CD14-positive monocyte (primary cell): ENCODE results near the gene KCNJ4. TPM values are rescaled to one million over a fixed set of nuclear protein-coding genes. Genes with fewer than 3 reads are reported as not detected.

Experiments
- DNase-seq, 3 donors: peaks; one replicate each; pipeline ENCODE4 v3.0.0-alpha.2; 2011 to 2022
- H2AFZ ChIP-seq: 2 replicates; pipeline ENCODE4 v1.6.0; 2012; ENCODE audit warnings: mild to moderate bottlenecking, low read depth, low read length, inconsistent platforms; ENCODE audit not compliant: insufficient read depth, poor library complexity, severe bottlenecking
- H3K27ac ChIP-seq, 2 donors: 1 replicate in 1 of 2; 2 replicates in 1 of 2; pipeline ENCODE4 v1.5.1; 2012 to 2013; ENCODE audit warnings: low read length in 2 of 2, control low read depth in 1 of 2, inconsistent platforms in 1 of 2, low read depth in 1 of 2, mild to moderate bottlenecking in 1 of 2
- H3K27me3 ChIP-seq, 2 donors: one replicate each; pipeline versions ENCODE4 v1.6.0 to v1.6.1; 2011 to 2013; ENCODE audit warnings: low read length in 2 of 2; ENCODE audit not compliant: control insufficient read depth in 2 of 2, insufficient read depth in 2 of 2
- H3K36me3 ChIP-seq, 2 donors: replicated peaks in 1 of 2; 1 replicate in 1 of 2; 2 replicates in 1 of 2; pipeline versions ENCODE4 v1.5.1 to v1.6.1; 2012 to 2013; ENCODE audit warnings: low read length in 2 of 2, control low read depth in 1 of 2, inconsistent platforms in 1 of 2, mild to moderate bottlenecking in 1 of 2; ENCODE audit not compliant: insufficient read depth in 2 of 2, control insufficient read depth in 1 of 2
- H3K4me1 ChIP-seq, 2 donors: 1 replicate in 1 of 2; 2 replicates in 1 of 2; pipeline versions ENCODE4 v1.5.1 to v1.6.1; 2012 to 2013; ENCODE audit warnings: low read length in 2 of 2, control low read depth in 1 of 2, inconsistent platforms in 1 of 2, mild to moderate bottlenecking in 1 of 2, moderate library complexity in 1 of 2; ENCODE audit not compliant: insufficient read depth in 2 of 2, control insufficient read depth in 1 of 2
- H3K4me2 ChIP-seq: replicated peaks from 2 replicates; pipeline ENCODE3; 2012; ENCODE audit warnings: low read length, moderate library complexity, mild to moderate bottlenecking; ENCODE audit not compliant: poor library complexity, severe bottlenecking; ENCODE audit errors: extremely low read depth
- H3K4me3 ChIP-seq, 3 experiments: fragments of 200-600 bp in 1 of 3; sonication (generic) in 1 of 3; replicated peaks in 1 of 3; 1 replicate in 2 of 3; 2 replicates in 1 of 3; pipeline ENCODE4 v1.5.1; 2011 to 2013; ENCODE audit warnings: low read length in 3 of 3, mild to moderate bottlenecking in 3 of 3, control low read depth in 2 of 3, low read depth in 2 of 3, inconsistent platforms in 1 of 3, moderate library complexity in 1 of 3
- H3K79me2 ChIP-seq: 2 replicates; pipeline ENCODE4 v1.6.0; 2012; ENCODE audit warnings: mild to moderate bottlenecking, control low read depth, inconsistent platforms, low read length, moderate library complexity; ENCODE audit not compliant: insufficient read depth
- H3K9ac ChIP-seq: 2 replicates; pipeline ENCODE4 v1.6.0; 2017; ENCODE audit warnings: low read length, mild to moderate bottlenecking; ENCODE audit not compliant: insufficient read depth, poor library complexity, severe bottlenecking
- H3K9me3 ChIP-seq, 2 donors: replicated peaks in 1 of 2; 1 replicate in 1 of 2; 2 replicates in 1 of 2; pipeline versions ENCODE4 v1.5.1 to v1.6.1; 2012 to 2013; ENCODE audit warnings: low read length in 2 of 2, control low read depth in 1 of 2; ENCODE audit not compliant: control insufficient read depth in 1 of 2, insufficient read depth in 1 of 2
- H4K20me1 ChIP-seq: 2 replicates; pipeline ENCODE4 v1.6.0; 2012; ENCODE audit warnings: mild to moderate bottlenecking, low read length, control low read depth, moderate library complexity; ENCODE audit not compliant: insufficient read depth
- H3K27ac Mint-ChIP-seq, 7 donors: one replicate each; pipeline ENCODE4 v1.8.0; 2020; ENCODE audit warnings: mild to moderate bottlenecking in 7 of 7, mixed read lengths in 7 of 7, moderate library complexity in 6 of 7, inconsistent platforms in 2 of 7
- H3K27me3 Mint-ChIP-seq, 3 donors: one replicate each; pipeline ENCODE4 v1.8.0; 2021 to 2022; ENCODE audit warnings: low read depth in 3 of 3, mild to moderate bottlenecking in 3 of 3, mixed read lengths in 3 of 3, moderate library complexity in 3 of 3, inconsistent platforms in 1 of 3
- H3K36me3 Mint-ChIP-seq, 2 donors: one replicate each; pipeline ENCODE4 v1.8.0; 2020; ENCODE audit warnings: mixed read lengths in 2 of 2, inconsistent platforms in 1 of 2, mild to moderate bottlenecking in 1 of 2
- H3K4me1 Mint-ChIP-seq: one replicate; pipeline ENCODE4 v1.8.0; 2020; ENCODE audit warnings: mild to moderate bottlenecking, mixed read lengths
- H3K4me3 Mint-ChIP-seq, 2 donors: one replicate each; pipeline ENCODE4 v1.8.0; 2020; ENCODE audit warnings: mild to moderate bottlenecking in 2 of 2, mixed read lengths in 2 of 2, moderate library complexity in 1 of 2
- H3K9me3 Mint-ChIP-seq, 7 donors: one replicate each; pipeline ENCODE4 v1.8.0; 2020 to 2022; ENCODE audit warnings: mixed read lengths in 7 of 7, mild to moderate bottlenecking in 6 of 7, moderate library complexity in 6 of 7, inconsistent platforms in 2 of 7
- WGBS: methylation state at CpG from one replicate; pipeline ENCODE4 v1.1.5; 2013; ENCODE audit warnings: missing lambda C conversion rate; ENCODE audit not compliant: insufficient coverage; 5-methylcytosine and 5-hydroxymethylcytosine counted together
- intact Hi-C, 2 donors: fragments of 100-400 bp; cut with micrococcal nuclease; formaldehyde crosslinking; loops; one replicate each; pipeline versions ENCODE4 v1.15.0 to v1.15.1; 2023
- polyA plus RNA-seq, 3 donors: library from polyadenylated mRNA; depleted of rRNA in 1 of 3; unstranded in 2 of 3; stranded (reverse) in 1 of 3; fragments of 300-500 nt in 2 of 3; fragments of >200 nt in 1 of 3; fragmentation: Illumina TruSeq in 2 of 3; gene quantifications; 1 replicate in 2 of 3; 2 replicates in 1 of 3; pipeline ENCODE4 v1.2.3, GENCODE V29; 2012 to 2021
- TF ChIP-seq, protein P1 (sequence below): fragments of 200-600 bp; IDR thresholded peaks from one replicate; pipeline ENCODE4 v1.8.0; 2022; ENCODE audit warnings: antibody characterized with exemption, mild to moderate bottlenecking

The KCNJ4 gene
- polyA plus RNA-seq, 3 donors = not detected

DNA sequence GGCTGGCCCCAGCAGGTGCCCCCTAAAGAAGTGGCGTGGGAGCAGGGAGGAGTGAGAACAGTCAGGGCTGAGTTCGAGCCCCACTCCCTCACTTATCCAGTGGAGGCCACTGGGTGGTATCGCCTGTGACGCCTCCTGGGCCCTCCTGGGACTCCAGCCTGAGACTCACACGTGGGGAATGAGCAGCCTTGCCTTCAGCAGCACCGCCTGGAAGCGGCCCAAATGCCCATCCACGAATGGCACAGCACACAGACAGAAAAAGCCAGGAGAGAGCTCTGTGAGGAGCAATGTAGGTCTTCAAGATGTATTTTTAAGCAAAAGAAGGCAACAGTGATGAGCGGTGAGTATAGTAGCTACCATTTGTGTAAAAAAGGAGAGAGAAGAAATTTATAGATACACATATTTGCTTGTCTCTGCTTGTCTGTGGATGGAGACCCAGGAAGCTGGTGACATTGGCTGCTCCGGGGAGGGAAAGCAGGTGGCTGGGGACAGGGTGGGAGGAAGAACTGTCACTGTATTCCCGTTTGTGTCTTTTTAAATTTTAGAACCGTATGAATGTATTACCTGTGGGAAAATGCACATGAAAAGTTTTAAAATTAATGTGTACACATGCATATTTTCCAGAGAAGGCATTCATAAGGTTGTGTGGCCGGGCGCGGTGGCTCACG, 13.2 kb downstream of the KCNJ4 start:
- Histone ChIP-seq H3K9me3 (no peaks in the 10 kb centered on the region), H3K36me3 (no peaks in the 10 kb centered on the region), H3K27me3 (peaks cover 0 to 2% of the 10 kb centered on the region in 2 donors), H3K4me2 (no peak overlapping the region), H4K20me1 (no peaks in the 10 kb centered on the region), H3K79me2 (no peaks in the 10 kb centered on the region), H3K4me3 (no peak overlapping the region), H3K27ac (no peak overlapping the region), H3K4me1 (no peaks in the 10 kb centered on the region), H2AFZ (no peak overlapping the region), H3K9ac (no peak overlapping the region)
- WGBS = 82% methylated on average over 8 of the region's 16 CpGs
- H3K9me3 Mint-ChIP-seq = peaks cover 0 to 2% (median 0%) of the 10 kb centered on the region in 7 donors
- H3K4me3 Mint-ChIP-seq = no peak overlapping the region
- TF ChIP-seq, protein P1, sequence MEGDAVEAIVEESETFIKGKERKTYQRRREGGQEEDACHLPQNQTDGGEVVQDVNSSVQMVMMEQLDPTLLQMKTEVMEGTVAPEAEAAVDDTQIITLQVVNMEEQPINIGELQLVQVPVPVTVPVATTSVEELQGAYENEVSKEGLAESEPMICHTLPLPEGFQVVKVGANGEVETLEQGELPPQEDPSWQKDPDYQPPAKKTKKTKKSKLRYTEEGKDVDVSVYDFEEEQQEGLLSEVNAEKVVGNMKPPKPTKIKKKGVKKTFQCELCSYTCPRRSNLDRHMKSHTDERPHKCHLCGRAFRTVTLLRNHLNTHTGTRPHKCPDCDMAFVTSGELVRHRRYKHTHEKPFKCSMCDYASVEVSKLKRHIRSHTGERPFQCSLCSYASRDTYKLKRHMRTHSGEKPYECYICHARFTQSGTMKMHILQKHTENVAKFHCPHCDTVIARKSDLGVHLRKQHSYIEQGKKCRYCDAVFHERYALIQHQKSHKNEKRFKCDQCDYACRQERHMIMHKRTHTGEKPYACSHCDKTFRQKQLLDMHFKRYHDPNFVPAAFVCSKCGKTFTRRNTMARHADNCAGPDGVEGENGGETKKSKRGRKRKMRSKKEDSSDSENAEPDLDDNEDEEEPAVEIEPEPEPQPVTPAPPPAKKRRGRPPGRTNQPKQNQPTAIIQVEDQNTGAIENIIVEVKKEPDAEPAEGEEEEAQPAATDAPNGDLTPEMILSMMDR = no peak
- no peak overlapping the region for H3K27ac Mint-ChIP-seq
- H3K27me3 Mint-ChIP-seq = peaks cover 27 to 48% (median 35%) of the 10 kb centered on the region in 3 donors
- intact Hi-C loops = no loop called here
- no peaks in the 10 kb centered on the region for H3K36me3 Mint-ChIP-seq
- no peak for DNase-seq
- no peaks in the 10 kb centered on the region for H3K4me1 Mint-ChIP-seq

GRCh38 chr22:38440747-38441350, 14.2 kb downstream of the KCNJ4 start:
- no peaks in the 10 kb centered on the region for H3K36me3 Mint-ChIP-seq
- H3K27ac Mint-ChIP-seq = peak overlapping the region in 1 of 7 donors; percentile 43
- TF ChIP-seq, protein P1 = no peak
- no peaks in the 10 kb centered on the region for H3K4me1 Mint-ChIP-seq
- H3K4me3 Mint-ChIP-seq = no peak overlapping the region
- H3K27ac ChIP-seq = no peak overlapping the region
- no peak overlapping the region for H3K4me3 ChIP-seq
- intact Hi-C loops = no loop called here
- DNase-seq = no peak
- H3K27me3 Mint-ChIP-seq = peaks cover 27 to 48% (median 35%) of the 10 kb centered on the region in 3 donors
- no peak overlapping the region for H3K4me2 ChIP-seq
- H3K9me3 ChIP-seq = no peaks in the 10 kb centered on the region
- H3K79me2 ChIP-seq = no peaks in the 10 kb centered on the region
- WGBS = 92% methylated on average over 13 of the region's 14 CpGs
- H3K9ac ChIP-seq = no peak overlapping the region
- H3K27me3 ChIP-seq = peaks cover 0 to 2% of the 10 kb centered on the region in 2 donors
- no peak overlapping the region for H2AFZ ChIP-seq
- peaks cover 0 to 2% (median 0%) of the 10 kb centered on the region in 7 donors for H3K9me3 Mint-ChIP-seq
- no peaks in the 10 kb centered on the region for H3K36me3 ChIP-seq
- H4K20me1 ChIP-seq = no peaks in the 10 kb centered on the region
- H3K4me1 ChIP-seq = no peaks in the 10 kb centered on the region
